ENCODE measurements around the gene AKAP1.

AKAP1 gene

GRCh38 chr17:57067781-57068180 is 17.3 kb upstream of the AKAP1 start:
- H3K9me3 Mint-ChIP-seq, result no peaks in the 10 kb centered on the region
- H3K4me1 Mint-ChIP-seq, result no peaks in the 10 kb centered on the region
- DNase-seq (no peak), ATAC-seq (no peak)
- no peaks in the 10 kb centered on the region for H3K36me3 Mint-ChIP-seq (ENCODE audit: low read depth)
- no peak overlapping the region for H3K27ac Mint-ChIP-seq
- peaks cover 10% of the 10 kb centered on the region for H3K27me3 Mint-ChIP-seq
- H3K4me3 Mint-ChIP-seq, result no peak overlapping the region

GRCh38 chr17:57068222-57068658 is 16.8 kb upstream of the AKAP1 start:
- Mint-ChIP-seq H3K4me1 (no peaks in the 10 kb centered on the region), H3K36me3 (ENCODE audit: low read depth) (no peaks in the 10 kb centered on the region), H3K27ac (no peak overlapping the region), H3K27me3 (peaks cover 7% of the 10 kb centered on the region), H3K9me3 (no peaks in the 10 kb centered on the region), H3K4me3 (no peak overlapping the region)
- no peak for ATAC-seq
- DNase-seq, result no peak

- no peaks in the 10 kb centered on the region for H3K9me3 Mint-ChIP-seq
Observed at GRCh38 chr17:57068707-57069106, 16.3 kb upstream of the AKAP1 start.

GRCh38 chr17:57071991-57072944 is 12.8 kb upstream of the AKAP1 start:
- Mint-ChIP-seq H3K27me3 (peaks cover 9% of the 10 kb centered on the region), H3K36me3 (ENCODE audit: low read depth) (no peaks in the 10 kb centered on the region), H3K27ac (no peak overlapping the region), H3K9me3 (no peaks in the 10 kb centered on the region), H3K4me1 (no peaks in the 10 kb centered on the region), H3K4me3 (no peak overlapping the region)
- DNase-seq, result no peak
- no peak for ATAC-seq

More at GRCh38 chr17:57068707-57069106, 16.3 kb upstream of the AKAP1 start:
- H3K4me3 Mint-ChIP-seq, result no peak overlapping the region
- ATAC-seq (no peak), DNase-seq (no peak)
- H3K27me3 Mint-ChIP-seq, result peaks cover 6% of the 10 kb centered on the region
- H3K27ac Mint-ChIP-seq, result no peak overlapping the region
- H3K36me3 Mint-ChIP-seq (ENCODE audit: low read depth), result no peaks in the 10 kb centered on the region
- no peaks in the 10 kb centered on the region for H3K4me1 Mint-ChIP-seq

GRCh38 chr17:57073626-57074025 is 11.4 kb upstream of the AKAP1 start:
- peaks cover 9% of the 10 kb centered on the region for H3K27me3 Mint-ChIP-seq
- no peak overlapping the region for H3K4me3 Mint-ChIP-seq
- H3K4me1 Mint-ChIP-seq, result no peaks in the 10 kb centered on the region
- no peak for ATAC-seq
- no peaks in the 10 kb centered on the region for H3K9me3 Mint-ChIP-seq
- DNase-seq, result no peak
- no peak overlapping the region for H3K27ac Mint-ChIP-seq
- H3K36me3 Mint-ChIP-seq (ENCODE audit: low read depth), result no peaks in the 10 kb centered on the region

GRCh38 chr17:57075193-57075592 is 9.9 kb upstream of the AKAP1 start:
- no peak overlapping the region for H3K4me3 Mint-ChIP-seq
- no peaks in the 10 kb centered on the region for H3K36me3 Mint-ChIP-seq (ENCODE audit: low read depth)
- H3K9me3 Mint-ChIP-seq, result no peaks in the 10 kb centered on the region
- H3K4me1 Mint-ChIP-seq, result no peaks in the 10 kb centered on the region
- ATAC-seq (no peak), DNase-seq (no peak)
- H3K27ac Mint-ChIP-seq, result no peak overlapping the region
- peaks cover 9% of the 10 kb centered on the region for H3K27me3 Mint-ChIP-seq

- Mint-ChIP-seq H3K4me3 (no peak overlapping the region), H3K27me3 (peaks cover 9% of the 10 kb centered on the region), H3K4me1 (peaks cover 3% of the 10 kb centered on the region), H3K36me3 (ENCODE audit: low read depth) (no peaks in the 10 kb centered on the region), H3K27ac (no peak overlapping the region), H3K9me3 (no peaks in the 10 kb centered on the region)
- ATAC-seq, result no peak
- no peak for DNase-seq
Observed at GRCh38 chr17:57075785-57076184, 9.3 kb upstream of the AKAP1 start.

GRCh38 chr17:57077000-57077399 is 8.0 kb upstream of the AKAP1 start:
- Mint-ChIP-seq H3K27ac (no peak overlapping the region), H3K4me1 (peaks cover 5% of the 10 kb centered on the region), H3K36me3 (ENCODE audit: low read depth) (no peaks in the 10 kb centered on the region)

GRCh38 chr17:57078274-57078673 is 6.8 kb upstream of the AKAP1 start:
- ATAC-seq, result no peak
- Mint-ChIP-seq H3K4me3 (no peak overlapping the region), H3K4me1 (peaks cover 5% of the 10 kb centered on the region), H3K9me3 (no peaks in the 10 kb centered on the region), H3K27ac (no peak overlapping the region), H3K27me3 (peaks cover 3% of the 10 kb centered on the region), H3K36me3 (ENCODE audit: low read depth) (no peaks in the 10 kb centered on the region)
- DNase-seq, result no peak

More at GRCh38 chr17:57077000-57077399, 8.0 kb upstream of the AKAP1 start:
- H3K27me3 Mint-ChIP-seq, result peaks cover 5% of the 10 kb centered on the region
- no peak overlapping the region for H3K4me3 Mint-ChIP-seq
- DNase-seq (no peak), ATAC-seq (no peak)
- no peaks in the 10 kb centered on the region for H3K9me3 Mint-ChIP-seq

GRCh38 chr17:57080718-57081117 is 4.3 kb upstream of the AKAP1 start:
- Mint-ChIP-seq H3K27me3 (no peaks in the 10 kb centered on the region), H3K4me3 (no peak overlapping the region), H3K36me3 (ENCODE audit: low read depth) (no peaks in the 10 kb centered on the region), H3K27ac (no peak overlapping the region), H3K9me3 (no peaks in the 10 kb centered on the region), H3K4me1 (peaks cover 10% of the 10 kb centered on the region)
- no peak for DNase-seq
- no peak for ATAC-seq

GRCh38 chr17:57082441-57082840 is 2.6 kb upstream of the AKAP1 start:
- Mint-ChIP-seq H3K4me1 (peaks cover 22% of the 10 kb centered on the region), H3K9me3 (no peaks in the 10 kb centered on the region), H3K27me3 (no peaks in the 10 kb centered on the region), H3K4me3 (no peak overlapping the region), H3K27ac (no peak overlapping the region), H3K36me3 (ENCODE audit: low read depth) (peaks cover 2% of the 10 kb centered on the region)
- ATAC-seq (no peak), DNase-seq (no peak)

- ATAC-seq, result peak; percentile 13
- Mint-ChIP-seq H3K27me3 (no peaks in the 10 kb centered on the region), H3K4me1 (peaks cover 29% of the 10 kb centered on the region), H3K4me3 (peak overlapping the region; percentile 86), H3K9me3 (no peaks in the 10 kb centered on the region), H3K27ac (peak overlapping the region; percentile 91), H3K36me3 (ENCODE audit: low read depth) (peaks cover 6% of the 10 kb centered on the region)
- DNase-seq, result no peak
Observed at GRCh38 chr17:57084361-57084801, 665 bp upstream of the AKAP1 start.

GRCh38 chr17:57085448-57086068 is 512 bp downstream of the AKAP1 start:
- H3K27ac Mint-ChIP-seq, result peak overlapping the region; percentile 59
- ATAC-seq (peak; percentile 33), DNase-seq (peak; percentile 63)
- no peaks in the 10 kb centered on the region for H3K27me3 Mint-ChIP-seq
- H3K36me3 Mint-ChIP-seq (ENCODE audit: low read depth), result peaks cover 6% of the 10 kb centered on the region
- peak overlapping the region; percentile 85 for H3K4me3 Mint-ChIP-seq
- peaks cover 33% of the 10 kb centered on the region for H3K4me1 Mint-ChIP-seq
- no peaks in the 10 kb centered on the region for H3K9me3 Mint-ChIP-seq

GRCh38 chr17:57086069-57086930 is 1.3 kb downstream of the AKAP1 start:
- Mint-ChIP-seq H3K4me3 (peak overlapping the region; percentile 85), H3K4me1 (peaks cover 29% of the 10 kb centered on the region), H3K36me3 (ENCODE audit: low read depth) (peaks cover 6% of the 10 kb centered on the region), H3K27ac (peak overlapping the region; percentile 71), H3K27me3 (no peaks in the 10 kb centered on the region), H3K9me3 (no peaks in the 10 kb centered on the region)
- ATAC-seq, result no peak
- peak; percentile 21 for DNase-seq

Measured in activated naive CD8-positive, alpha-beta T cell treated with anti-CD3 and anti-CD28 coated beads, Interleukin-2, amount 50 U/mL, for 24 hours (primary cell).